ENCODE results near the gene PHC1. TPM values are rescaled to one million over a fixed set of nuclear protein-coding genes. Genes with fewer than 3 reads are reported as not detected.

Gene PHC1
- total RNA-seq, 1 experiment from 2014 or later = 6.9 TPM

GRCh38 chr12:8985213-8985754, 71.0 kb downstream of the PHC1 start:
- intact Hi-C loops (cut with micrococcal nuclease) = no loop called here
- ATAC-seq = no peak
- no peak overlapping the region for H3K4me3 ChIP-seq (ENCODE audit: low read length)
- no peaks in the 10 kb centered on the region for H3K9me3 ChIP-seq (ENCODE audit: low read length)
- POLR2A ChIA-PET (ENCODE audit: unreplicated experiment) = no interaction called here
- H3K27me3 ChIP-seq (ENCODE audit: low read length) = peaks cover 5% of the 10 kb centered on the region; the same call in 1 of the 2 replicates
- no peak overlapping the region for H2AFZ ChIP-seq (ENCODE audit: low read length)
- H4K20me1 ChIP-seq (ENCODE audit: low read length) = no peaks in the 10 kb centered on the region
- TF ChIP-seq CTCF (conservative IDR thresholded peaks at IDR 0.05; ENCODE audit: low read depth, low read length) (no peak), EZH2phosphoT487 (IDR thresholded peaks at IDR 0.05; ENCODE audit: borderline replicate concordance, low read length) (no peak)
- no peaks in the 10 kb centered on the region for H3K36me3 ChIP-seq (ENCODE audit: low read depth, low read length)
- no peaks in the 10 kb centered on the region for H3K4me1 ChIP-seq (ENCODE audit: insufficient read depth, low read length)
- no peaks in the 10 kb centered on the region for H3K79me2 ChIP-seq (ENCODE audit: low read length)
- H3K9me2 ChIP-seq (replicated peaks; ENCODE audit: low read length) = no peaks in the 10 kb centered on the region
- no peak overlapping the region for H3K27ac ChIP-seq (ENCODE audit: low read length)
- H3F3A ChIP-seq (ENCODE audit: low read length, unreplicated experiment) = no peaks in the 10 kb centered on the region
- CTCF ChIA-PET = no interaction called here
- no peak overlapping the region for H3K9ac ChIP-seq (ENCODE audit: low read length)
- no peak overlapping the region for H3K4me2 ChIP-seq (ENCODE audit: low read length)
- DNase-seq = no peak
- BruUV-seq (replicated peaks) = no TSS peak

GRCh38 chr12:8987163-8987562, 72.9 kb downstream of the PHC1 start:
- ChIA-PET CTCF (no interaction called here), POLR2A (ENCODE audit: unreplicated experiment) (no interaction called here)
- DNase-seq (no peak), ATAC-seq (no peak)
- Histone ChIP-seq H3K79me2 (ENCODE audit: low read length) (no peaks in the 10 kb centered on the region), H3K27ac (ENCODE audit: low read length) (no peak overlapping the region), H3K4me3 (ENCODE audit: low read length) (no peak overlapping the region), H2AFZ (ENCODE audit: low read length) (no peak overlapping the region), H3K4me1 (ENCODE audit: insufficient read depth, low read length) (no peaks in the 10 kb centered on the region), H3K9ac (ENCODE audit: low read length) (no peak overlapping the region), H3K27me3 (ENCODE audit: low read length) (peaks cover 5% of the 10 kb centered on the region; the same call in 1 of the 2 replicates), H3K4me2 (ENCODE audit: low read length) (no peak overlapping the region), H3K9me3 (ENCODE audit: low read length) (no peaks in the 10 kb centered on the region), H3F3A (ENCODE audit: low read length, unreplicated experiment) (no peaks in the 10 kb centered on the region), H3K9me2 (replicated peaks; ENCODE audit: low read length) (no peaks in the 10 kb centered on the region), H4K20me1 (ENCODE audit: low read length) (no peaks in the 10 kb centered on the region), H3K36me3 (ENCODE audit: low read depth, low read length) (no peaks in the 10 kb centered on the region)
- no TSS peak for BruUV-seq (replicated peaks)
- TF ChIP-seq EZH2 (IDR thresholded peaks at IDR 0.05; ENCODE audit: low read length, unreplicated experiment) (no peak), CTCF (conservative IDR thresholded peaks at IDR 0.05; ENCODE audit: low read depth, low read length) (no peak), EZH2phosphoT487 (IDR thresholded peaks at IDR 0.05; ENCODE audit: borderline replicate concordance, low read length) (no peak)
- intact Hi-C loops (cut with micrococcal nuclease) = no loop called here

DNA sequence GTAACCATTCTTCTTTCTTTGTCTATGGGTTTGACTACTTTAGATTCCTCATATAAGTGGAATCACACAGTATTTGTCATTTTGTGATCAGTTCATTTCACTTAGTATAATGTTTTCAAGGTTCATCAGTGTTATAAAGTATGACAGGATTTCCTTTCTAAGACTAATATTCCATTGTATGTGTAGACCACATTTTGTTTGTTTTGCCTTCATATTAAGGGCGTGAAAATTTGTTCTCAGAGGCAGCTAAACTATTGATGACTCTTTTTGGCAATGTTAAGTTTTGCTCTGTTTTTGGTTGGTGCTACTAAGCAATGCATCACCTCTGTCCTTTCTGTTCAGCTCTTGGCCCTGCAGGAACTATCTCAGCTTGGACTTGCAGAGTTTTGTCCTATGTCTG, 73.4 kb downstream of the PHC1 start:
- H3K9me3 ChIP-seq (ENCODE audit: low read length) = no peaks in the 10 kb centered on the region
- BruUV-seq (replicated peaks) = no TSS peak
- no peak overlapping the region for H2AFZ ChIP-seq (ENCODE audit: low read length)
- no peaks in the 10 kb centered on the region for H3F3A ChIP-seq (ENCODE audit: low read length, unreplicated experiment)
- intact Hi-C loops (cut with micrococcal nuclease) = no loop called here
- H3K27ac ChIP-seq (ENCODE audit: low read length) = no peak overlapping the region
- DNase-seq (no peak), ATAC-seq (no peak)
- POLR2A ChIA-PET (ENCODE audit: unreplicated experiment) = no interaction called here
- H3K79me2 ChIP-seq (ENCODE audit: low read length) = no peaks in the 10 kb centered on the region
- H3K4me1 ChIP-seq (ENCODE audit: insufficient read depth, low read length) = no peaks in the 10 kb centered on the region
- no peak overlapping the region for H3K4me3 ChIP-seq (ENCODE audit: low read length)
- H4K20me1 ChIP-seq (ENCODE audit: low read length) = no peaks in the 10 kb centered on the region
- no peaks in the 10 kb centered on the region for H3K9me2 ChIP-seq (replicated peaks; ENCODE audit: low read length)
- H3K4me2 ChIP-seq (ENCODE audit: low read length) = no peak overlapping the region
- no peak overlapping the region for H3K9ac ChIP-seq (ENCODE audit: low read length)
- H3K36me3 ChIP-seq (ENCODE audit: low read depth, low read length) = no peaks in the 10 kb centered on the region
- TF ChIP-seq EZH2 (IDR thresholded peaks at IDR 0.05; ENCODE audit: low read length, unreplicated experiment) (no peak), CTCF (conservative IDR thresholded peaks at IDR 0.05; ENCODE audit: low read depth, low read length) (no peak), EZH2phosphoT487 (IDR thresholded peaks at IDR 0.05; ENCODE audit: borderline replicate concordance, low read length) (no peak)
- CTCF ChIA-PET = no interaction called here
- peaks cover 5% of the 10 kb centered on the region; the same call in 1 of the 2 replicates for H3K27me3 ChIP-seq (ENCODE audit: low read length)
